HuH-7 (cell line): ENCODE data around the gene TMEM9.

Source experiments
- DNase-seq: peaks from one replicate; pipeline ENCODE4 v3.0.0; 2011; ENCODE audit warnings: low spot score

TMEM9 gene

DNA sequence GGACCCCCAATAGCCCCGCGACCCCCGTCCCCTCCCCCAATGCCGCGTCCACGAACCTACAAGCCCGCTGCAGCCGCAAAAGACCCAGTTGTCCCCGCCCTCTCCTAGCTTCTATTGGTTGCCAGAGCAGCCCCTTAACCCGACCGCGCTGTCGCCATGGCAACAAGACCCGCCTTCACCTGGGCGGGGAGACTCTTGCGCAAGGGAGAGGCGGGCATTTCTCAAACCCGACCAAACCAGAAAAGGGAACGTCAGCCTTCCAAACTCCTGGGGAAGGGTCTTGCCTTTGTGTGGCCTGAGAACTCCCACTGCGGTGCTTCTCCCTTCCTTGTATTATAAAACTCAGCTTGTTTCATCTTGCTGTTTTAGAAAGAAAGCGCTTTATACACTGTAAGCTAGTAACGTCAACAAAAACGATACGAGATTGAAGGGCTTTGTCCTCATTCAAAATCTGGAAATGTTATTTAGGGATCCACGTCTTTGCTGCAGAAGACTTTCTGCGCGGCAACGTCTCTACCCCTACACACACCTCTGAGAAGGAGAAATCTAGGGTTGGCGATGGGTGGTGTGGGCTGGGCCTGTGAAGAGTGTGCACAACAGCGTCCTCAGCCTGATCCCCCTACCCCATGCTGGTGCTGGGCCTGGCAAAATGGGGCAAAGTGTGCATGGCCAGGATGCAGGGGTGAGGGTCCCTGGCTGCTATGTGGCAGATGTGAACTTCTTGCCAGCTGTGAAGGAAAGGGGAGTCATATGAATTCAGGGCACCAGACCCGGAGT, at the start of gene TMEM9:
Gene TMEM9 (minus strand): TSS at position 86 of the 777 bp plus-strand sequence. CDS start 551 bp downstream, outside the sequence.
- DNase-seq, result peak; percentile 90

- DNase-seq, result no peak
These were observed 44.3 kb upstream of the TMEM9 start for GRCh38 chr1:201198598-201198997.

DNA sequence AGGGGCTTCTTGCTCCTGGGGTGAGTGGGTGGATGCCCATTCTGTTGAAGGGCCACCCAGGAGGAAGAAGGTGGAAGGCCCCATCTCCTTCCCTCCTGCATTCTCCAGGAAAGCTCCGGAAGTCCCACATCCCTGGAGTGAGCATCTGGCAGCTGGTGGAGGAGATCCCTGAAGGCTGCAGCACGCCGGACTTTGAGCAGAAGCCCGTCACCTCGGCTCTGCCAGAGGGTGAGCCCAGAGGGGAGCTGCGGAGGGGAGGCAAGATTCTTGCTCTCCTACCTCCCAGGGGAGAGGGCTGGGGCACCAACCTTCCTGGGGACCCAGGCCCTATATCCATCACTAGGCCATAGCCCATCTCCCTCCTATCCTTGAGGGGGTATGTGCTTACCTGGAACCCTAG, 39.8 kb upstream of the TMEM9 start:
- DNase-seq, result no peak

- DNase-seq, result no peak
These were observed 38.1 kb upstream of the TMEM9 start for GRCh38 chr1:201192261-201192788.

DNA sequence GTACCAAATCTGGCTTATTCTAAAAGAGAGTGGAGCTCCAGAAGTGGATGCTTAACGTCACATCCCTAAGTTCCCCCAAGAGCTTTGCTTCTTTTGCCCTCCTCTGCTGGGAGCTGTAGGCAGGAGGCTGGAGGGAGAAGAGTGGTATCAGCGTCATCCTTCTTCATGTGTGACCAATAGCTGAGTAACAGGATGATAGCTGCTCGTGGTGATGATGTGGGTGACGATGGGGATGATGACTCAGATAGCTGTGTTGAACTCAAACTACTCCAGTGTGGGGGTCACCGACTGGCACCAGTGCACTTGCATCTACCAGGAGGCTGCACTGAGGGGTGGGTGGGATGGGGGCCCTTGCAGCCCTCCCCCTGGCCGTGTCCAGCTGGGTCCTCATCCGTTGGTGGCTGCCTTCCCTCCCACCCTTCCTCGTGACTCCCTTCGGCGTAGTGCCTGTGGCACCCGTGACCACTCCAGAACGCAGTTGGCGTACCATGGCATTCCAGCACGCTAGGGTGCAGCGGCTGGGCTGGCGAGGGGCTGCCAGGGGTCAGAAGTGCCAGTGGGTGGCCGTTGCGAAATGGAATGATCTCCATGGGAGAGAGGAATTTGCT, 37.5 kb upstream of the TMEM9 start:
- DNase-seq, result no peak

DNA sequence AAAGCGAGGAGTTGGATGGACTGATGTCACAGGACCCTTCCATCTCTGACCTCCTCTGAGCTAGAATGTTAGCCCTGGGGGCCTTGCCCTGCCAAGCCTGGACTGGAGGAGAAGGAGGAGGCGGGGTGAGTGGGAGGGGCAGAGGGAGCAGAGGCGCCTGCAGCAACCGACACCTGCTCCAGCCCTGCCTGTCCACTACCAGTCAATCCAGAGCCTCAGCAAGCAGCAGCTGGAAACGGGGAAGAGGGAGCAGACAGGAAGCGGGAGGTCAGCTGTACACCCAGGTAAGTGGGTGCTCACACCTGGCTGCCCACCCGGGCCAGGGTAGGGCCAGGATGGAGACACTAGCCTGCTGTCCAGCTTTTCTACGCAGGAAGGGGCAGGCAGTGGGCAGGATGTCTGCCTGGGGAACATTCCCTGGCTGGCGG, 36.4 kb upstream of the TMEM9 start, which contains the start of gene IGFN1:
Gene IGFN1 (plus strand): TSS at position 201 of the 428 bp plus-strand sequence. CDS start 2,470 bp downstream, outside the sequence.
- DNase-seq, result no peak

DNA sequence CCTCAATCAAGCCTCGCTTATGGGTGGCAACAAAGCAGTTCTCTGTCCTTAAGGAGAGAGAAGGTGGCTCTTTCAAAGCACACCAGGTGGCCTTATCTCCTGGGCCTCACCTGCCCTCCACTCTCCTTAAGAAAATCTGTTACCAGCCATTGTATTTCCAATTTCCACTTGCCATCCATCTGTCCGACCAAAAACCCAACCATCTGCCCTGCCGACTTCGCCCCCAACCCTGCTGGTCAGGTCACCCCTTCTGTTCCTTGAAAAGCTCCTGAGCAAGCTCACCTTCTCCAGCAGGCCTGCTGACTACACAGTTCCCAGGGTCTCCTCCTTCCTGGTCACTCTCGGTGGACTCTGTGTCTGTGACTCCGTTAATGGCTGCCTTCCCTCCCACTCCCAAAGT, 35.7 kb upstream of the TMEM9 start:
- no peak for DNase-seq

DNA sequence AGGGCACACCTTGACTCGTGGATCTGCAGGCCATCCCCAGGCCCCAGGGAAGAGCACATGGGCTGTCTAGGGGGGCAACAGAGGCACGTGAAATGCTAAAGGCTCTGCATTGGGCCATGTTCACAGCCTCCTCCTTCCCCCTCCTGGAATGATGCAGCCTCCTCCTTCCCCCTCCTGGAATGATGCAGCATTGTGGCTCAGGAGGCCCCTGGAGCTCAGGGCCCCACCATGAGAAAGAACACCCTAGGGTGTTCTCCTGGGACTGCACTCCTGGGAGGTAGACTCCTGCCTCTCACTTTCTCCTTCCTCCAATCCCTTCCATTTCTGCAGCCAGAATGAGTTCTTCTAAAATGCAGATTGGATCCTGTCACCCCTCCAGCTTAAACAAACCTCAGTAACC, 34.8 kb upstream of the TMEM9 start:
- DNase-seq, result no peak

GRCh38 chr1:201186192-201186591, 31.9 kb upstream of the TMEM9 start:
- DNase-seq, result no peak

GRCh38 chr1:201185527-201186128, 31.4 kb upstream of the TMEM9 start:
- no peak for DNase-seq

- no peak for DNase-seq
These were observed 30.8 kb upstream of the TMEM9 start for GRCh38 chr1:201185123-201185453.

- peak; percentile 87 for DNase-seq
These were observed 30.2 kb upstream of the TMEM9 start for GRCh38 chr1:201184307-201185122.

DNA sequence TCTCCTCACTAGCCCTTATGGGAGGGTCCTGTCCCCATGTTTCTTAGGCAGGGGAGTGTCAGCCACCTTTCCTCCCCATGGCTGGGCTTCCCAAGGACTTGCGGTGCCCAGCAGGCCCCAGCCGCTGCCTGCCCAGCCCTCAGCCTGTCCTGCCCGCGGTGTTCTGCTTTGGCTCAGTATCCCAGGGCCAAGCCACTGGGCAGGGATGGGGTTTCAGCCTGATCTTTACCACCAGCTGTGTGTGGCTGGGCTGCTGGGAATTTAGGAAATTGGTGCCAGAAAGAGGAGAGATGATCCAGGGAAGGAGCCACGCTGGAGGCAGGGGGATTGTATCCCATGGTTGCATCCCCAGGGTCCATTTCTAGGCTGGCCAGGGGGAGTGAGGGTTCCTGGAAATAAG, 29.5 kb upstream of the TMEM9 start:
- DNase-seq, result no peak

DNA sequence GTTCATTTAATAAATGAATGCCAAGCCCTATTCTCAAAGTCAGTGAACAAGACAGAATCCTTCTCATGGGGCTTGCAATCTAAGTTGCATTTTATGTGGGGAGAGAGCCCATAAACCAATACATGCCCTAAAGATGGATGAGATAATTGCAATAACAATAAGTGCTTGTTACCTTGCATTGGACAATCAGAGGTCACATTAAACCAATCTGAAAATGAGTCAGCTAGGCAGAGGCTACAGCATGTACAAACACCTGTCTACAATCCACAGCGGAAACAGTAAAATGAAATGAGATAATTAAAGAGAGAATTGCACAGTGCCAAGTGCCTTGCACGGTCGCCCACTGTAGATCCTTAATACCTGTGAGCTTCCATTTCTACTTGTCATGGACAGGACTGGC, 28.9 kb upstream of the TMEM9 start:
- DNase-seq, result no peak

GRCh38 chr1:201181726-201182125, 27.5 kb upstream of the TMEM9 start:
- no peak for DNase-seq

GRCh38 chr1:201181323-201181722, 27.0 kb upstream of the TMEM9 start:
- no peak for DNase-seq

GRCh38 chr1:201180901-201181300, 26.6 kb upstream of the TMEM9 start:
- no peak for DNase-seq

DNA sequence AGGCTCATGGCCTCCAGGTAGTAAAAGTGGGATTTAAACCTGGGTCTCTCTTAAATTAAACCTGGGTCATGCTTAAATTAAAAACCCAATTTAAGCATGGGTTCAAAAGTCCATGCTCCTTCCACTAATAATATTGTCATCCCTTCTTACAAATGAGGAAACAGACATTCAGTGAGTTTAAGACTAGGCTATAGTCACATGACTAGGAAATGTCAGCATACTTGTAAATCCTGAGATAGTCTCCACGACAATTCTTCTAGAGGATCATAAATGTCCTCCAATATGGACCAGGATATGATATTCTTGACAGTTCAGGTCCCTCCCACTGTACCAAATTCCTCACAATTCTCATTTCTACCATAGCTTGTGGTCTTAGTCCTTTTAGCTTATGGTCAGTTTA, 25.9 kb upstream of the TMEM9 start:
- DNase-seq, result no peak

- DNase-seq, result no peak
These were observed 24.4 kb upstream of the TMEM9 start for GRCh38 chr1:201178718-201179117.

GRCh38 chr1:201176940-201177339, 22.7 kb upstream of the TMEM9 start:
- no peak for DNase-seq

GRCh38 chr1:201175820-201176500, 21.7 kb upstream of the TMEM9 start:
- no peak for DNase-seq

DNA sequence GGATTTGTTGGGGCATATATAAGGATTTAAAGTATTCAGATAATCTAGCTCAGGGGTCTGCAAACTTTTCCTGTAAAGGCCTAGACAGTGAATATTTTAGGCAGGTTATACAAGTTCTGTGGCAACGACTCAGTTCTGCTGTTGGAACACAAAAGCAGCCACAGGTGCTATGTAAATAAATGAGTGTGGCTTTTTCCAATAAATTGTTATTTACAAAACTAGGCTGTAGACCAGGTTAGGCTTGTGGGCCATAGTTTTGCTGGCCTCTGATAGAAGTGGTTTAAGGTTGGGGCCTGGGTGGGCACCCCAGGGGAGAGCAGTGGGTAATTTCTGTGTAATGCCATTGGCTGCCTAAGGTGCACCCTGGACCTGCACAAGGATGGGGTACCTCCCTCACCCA, 19.5 kb upstream of the TMEM9 start:
- DNase-seq, result no peak
